HUES48 (cell line): ENCODE measurements around the gene PLOD2.

ENCODE experiments used
- H3K27ac ChIP-seq: one replicate; pipeline ENCODE4 v1.7.0; 2013; ENCODE audit warnings: low read depth, low read length, inconsistent platforms
- H3K27me3 ChIP-seq: 2 replicates; pipeline ENCODE4 v1.6.1; 2013; ENCODE audit warnings: mild to moderate bottlenecking, low read length; ENCODE audit not compliant: control insufficient read depth, insufficient read depth
- H3K36me3 ChIP-seq: 2 replicates; pipeline ENCODE4 v1.6.1; 2013; ENCODE audit warnings: low read length; ENCODE audit not compliant: control insufficient read depth, insufficient read depth
- H3K4me1 ChIP-seq: 2 replicates; pipeline ENCODE4 v1.6.1; 2013; ENCODE audit warnings: mild to moderate bottlenecking, low read length; ENCODE audit not compliant: control insufficient read depth, insufficient read depth
- H3K4me3 ChIP-seq: 2 replicates; pipeline ENCODE4 v1.5.1; 2013; ENCODE audit warnings: mild to moderate bottlenecking, low read depth, low read length
- H3K9ac ChIP-seq: 2 replicates; pipeline ENCODE4 v1.6.1; 2013; ENCODE audit warnings: mild to moderate bottlenecking, low read depth, low read length, moderate library complexity
- H3K9me3 ChIP-seq: 2 replicates; pipeline ENCODE4 v1.6.1; 2013; ENCODE audit warnings: low read length; ENCODE audit not compliant: control insufficient read depth, insufficient read depth

PLOD2 gene

GRCh38 chr3:146138902-146139301 lies 22.1 kb downstream of the PLOD2 start:
- Histone ChIP-seq H3K9ac (no peak overlapping the region), H3K27me3 (no peaks in the 10 kb centered on the region), H3K4me3 (no peak overlapping the region), H3K36me3 (no peaks in the 10 kb centered on the region), H3K9me3 (no peaks in the 10 kb centered on the region), H3K4me1 (peaks cover 32% of the 10 kb centered on the region), H3K27ac (no peak overlapping the region)

GRCh38 chr3:146136647-146137046 lies 24.3 kb downstream of the PLOD2 start:
- Histone ChIP-seq H3K36me3 (no peaks in the 10 kb centered on the region), H3K9me3 (no peaks in the 10 kb centered on the region), H3K4me1 (peaks cover 33% of the 10 kb centered on the region), H3K27ac (no peak overlapping the region), H3K4me3 (no peak overlapping the region), H3K27me3 (no peaks in the 10 kb centered on the region), H3K9ac (no peak overlapping the region)

GRCh38 chr3:146134348-146135117 lies 26.5 kb downstream of the PLOD2 start:
- no peaks in the 10 kb centered on the region for H3K36me3 ChIP-seq
- no peaks in the 10 kb centered on the region for H3K27me3 ChIP-seq
- H3K4me1 ChIP-seq = peaks cover 32% of the 10 kb centered on the region

GRCh38 chr3:146133441-146133840 lies 27.5 kb downstream of the PLOD2 start:
- Histone ChIP-seq H3K27ac (no peak overlapping the region), H3K4me1 (peaks cover 30% of the 10 kb centered on the region), H3K9me3 (no peaks in the 10 kb centered on the region), H3K4me3 (no peak overlapping the region), H3K27me3 (no peaks in the 10 kb centered on the region), H3K36me3 (no peaks in the 10 kb centered on the region), H3K9ac (no peak overlapping the region)

More at GRCh38 chr3:146134348-146135117, 26.5 kb downstream of the PLOD2 start:
- Histone ChIP-seq H3K9ac (no peak overlapping the region), H3K9me3 (no peaks in the 10 kb centered on the region), H3K4me3 (peak overlapping the region; percentile 16; the same call in 1 of the 2 replicates), H3K27ac (peak overlapping the region; percentile 50)

GRCh38 chr3:146131616-146132410 lies 29.2 kb downstream of the PLOD2 start:
- no peaks in the 10 kb centered on the region for H3K36me3 ChIP-seq
- H3K27ac ChIP-seq = no peak overlapping the region
- H3K9ac ChIP-seq = no peak overlapping the region
- H3K9me3 ChIP-seq = no peaks in the 10 kb centered on the region
- no peaks in the 10 kb centered on the region for H3K27me3 ChIP-seq
- H3K4me3 ChIP-seq = no peak overlapping the region
- H3K4me1 ChIP-seq = peaks cover 23% of the 10 kb centered on the region

GRCh38 chr3:146130881-146131371 lies 30.1 kb downstream of the PLOD2 start:
- Histone ChIP-seq H3K27ac (no peak overlapping the region), H3K36me3 (no peaks in the 10 kb centered on the region), H3K4me1 (peaks cover 23% of the 10 kb centered on the region), H3K4me3 (no peak overlapping the region), H3K9me3 (no peaks in the 10 kb centered on the region), H3K27me3 (no peaks in the 10 kb centered on the region), H3K9ac (no peak overlapping the region)

GRCh38 chr3:146129750-146130149 lies 31.2 kb downstream of the PLOD2 start:
- no peak overlapping the region for H3K9ac ChIP-seq
- no peak overlapping the region for H3K27ac ChIP-seq
- H3K36me3 ChIP-seq = no peaks in the 10 kb centered on the region
- peaks cover 16% of the 10 kb centered on the region for H3K4me1 ChIP-seq
- H3K4me3 ChIP-seq = no peak overlapping the region
- H3K9me3 ChIP-seq = no peaks in the 10 kb centered on the region
- no peaks in the 10 kb centered on the region for H3K27me3 ChIP-seq

GRCh38 chr3:146128939-146129338 lies 32.0 kb downstream of the PLOD2 start:
- peaks cover 8% of the 10 kb centered on the region; the same call in 1 of the 2 replicates for H3K4me1 ChIP-seq
- no peak overlapping the region for H3K4me3 ChIP-seq
- no peaks in the 10 kb centered on the region for H3K27me3 ChIP-seq
- H3K36me3 ChIP-seq = no peaks in the 10 kb centered on the region
- no peak overlapping the region for H3K9ac ChIP-seq
- no peak overlapping the region for H3K27ac ChIP-seq
- no peaks in the 10 kb centered on the region for H3K9me3 ChIP-seq

- Histone ChIP-seq H3K4me1 (peaks cover under 1% of the 10 kb centered on the region; the same call in 1 of the 2 replicates), H3K36me3 (no peaks in the 10 kb centered on the region), H3K9ac (no peak overlapping the region), H3K27ac (no peak overlapping the region), H3K4me3 (no peak overlapping the region), H3K27me3 (no peaks in the 10 kb centered on the region), H3K9me3 (no peaks in the 10 kb centered on the region)
These were observed 32.8 kb downstream of the PLOD2 start for GRCh38 chr3:146128179-146128578.

GRCh38 chr3:146125951-146126350 lies 35.0 kb downstream of the PLOD2 start:
- Histone ChIP-seq H3K27ac (no peak overlapping the region), H3K4me3 (no peak overlapping the region), H3K9ac (no peak overlapping the region), H3K4me1 (no peaks in the 10 kb centered on the region), H3K27me3 (no peaks in the 10 kb centered on the region), H3K9me3 (no peaks in the 10 kb centered on the region), H3K36me3 (peaks cover 5% of the 10 kb centered on the region; the same call in 1 of the 2 replicates)
